Adipocyte (in vitro differentiated cells): ENCODE measurements around the gene OGFOD1.
A peak's percentile ranks its signal among the peaks of the same experiment; 100 is the strongest.

Experiments
- DNase-seq: peaks from one replicate; pipeline ENCODE4 v3.0.0-alpha.2; 2015; ENCODE audit warnings: low read depth
- H3K27me3 ChIP-seq: replicated peaks from 2 replicates; pipeline ENCODE4 v1.7.0; 2013; ENCODE audit warnings: mild to moderate bottlenecking, low read length, moderate library complexity; ENCODE audit not compliant: control insufficient read depth, insufficient read depth
- H3K36me3 ChIP-seq: 2 replicates; pipeline ENCODE4 v1.7.0; 2013; ENCODE audit warnings: low read length, mild to moderate bottlenecking, moderate library complexity; ENCODE audit not compliant: control insufficient read depth, insufficient read depth, severe bottlenecking
- H3K4me1 ChIP-seq: 2 replicates; pipeline ENCODE4 v1.7.0; 2013; ENCODE audit warnings: mild to moderate bottlenecking, low read length, moderate library complexity; ENCODE audit not compliant: control insufficient read depth, insufficient read depth
- H3K4me3 ChIP-seq: 2 replicates; pipeline ENCODE4 v1.7.0; 2013; ENCODE audit warnings: mild to moderate bottlenecking, low read length, moderate library complexity
- H3K9ac ChIP-seq: 2 replicates; pipeline ENCODE4 v1.7.0; 2013; ENCODE audit warnings: mild to moderate bottlenecking, low read length, moderate library complexity
- H3K9me3 ChIP-seq: 2 replicates; pipeline ENCODE4 v1.7.0; 2013; ENCODE audit warnings: mild to moderate bottlenecking, low read length, moderate library complexity; ENCODE audit not compliant: control insufficient read depth

The OGFOD1 gene

DNA sequence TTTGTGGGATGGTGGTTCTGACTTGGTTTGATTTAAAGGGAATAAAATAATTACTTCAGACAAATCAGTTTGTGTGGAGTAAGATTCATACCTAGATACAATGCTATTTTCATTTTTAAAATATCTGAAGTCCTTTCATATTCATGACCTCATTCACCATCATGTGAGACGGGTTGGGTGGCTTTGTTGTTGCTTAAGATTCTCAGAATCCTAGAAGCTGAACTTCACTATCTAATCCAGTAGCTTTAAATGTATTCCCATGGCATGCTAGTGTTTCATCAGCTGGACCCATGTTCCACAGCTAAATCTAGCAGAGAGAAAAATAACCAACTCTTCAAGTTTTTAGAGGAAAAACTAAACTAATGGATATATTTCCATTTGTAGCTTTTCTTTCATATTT is 23.3 kb upstream of the OGFOD1 start:
- Histone ChIP-seq H3K9ac (peak overlapping the region; percentile 26), H3K36me3 (peaks cover 29% of the 10 kb centered on the region), H3K27me3 (no peaks in the 10 kb centered on the region), H3K4me3 (no peak overlapping the region), H3K9me3 (no peaks in the 10 kb centered on the region), H3K4me1 (peaks cover 23% of the 10 kb centered on the region)
- peak; percentile 52 for DNase-seq

DNA sequence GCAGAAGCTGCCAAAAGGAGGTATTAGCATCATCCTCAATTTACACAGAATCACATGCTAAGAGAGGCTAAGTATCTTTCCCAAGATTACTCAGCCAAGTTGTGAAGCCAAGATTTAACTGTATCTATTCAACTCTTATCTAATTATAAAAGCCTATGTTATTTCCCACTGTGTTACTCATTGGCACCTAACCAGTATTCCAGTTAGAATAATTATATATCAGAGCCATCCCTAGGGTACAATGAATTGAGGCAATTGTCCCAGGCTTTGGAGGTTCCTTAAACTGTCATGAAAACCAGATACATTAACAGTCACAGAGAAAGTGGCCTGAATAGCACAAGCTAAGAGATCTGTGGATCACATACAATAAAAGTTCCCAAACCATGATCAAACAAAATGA is 15.1 kb upstream of the OGFOD1 start:
- no peak for DNase-seq
- Histone ChIP-seq H3K9me3 (no peaks in the 10 kb centered on the region), H3K4me1 (no peaks in the 10 kb centered on the region), H3K9ac (no peak overlapping the region), H3K36me3 (peaks cover 75% of the 10 kb centered on the region), H3K4me3 (no peak overlapping the region), H3K27me3 (no peaks in the 10 kb centered on the region)

DNA sequence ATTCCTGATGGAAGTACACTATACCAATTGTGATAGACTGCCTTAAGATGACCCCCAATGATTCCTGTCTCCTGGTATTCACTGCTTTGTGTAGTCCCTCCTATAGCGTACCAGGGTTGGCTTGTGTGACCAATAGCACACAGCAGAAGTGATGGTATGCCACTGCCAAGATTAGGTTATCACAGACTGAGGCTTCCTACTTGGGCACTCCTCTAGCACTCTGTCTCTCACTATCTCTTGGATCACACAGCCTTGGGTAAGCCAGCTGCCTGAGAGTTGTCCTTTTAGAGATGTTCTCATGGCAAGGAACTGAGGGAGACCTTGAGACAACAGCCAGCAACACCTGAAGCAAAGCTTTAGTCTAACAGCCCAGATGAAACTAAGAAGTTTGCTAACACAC is 13.3 kb upstream of the OGFOD1 start:
- no peaks in the 10 kb centered on the region for H3K4me1 ChIP-seq
- no peaks in the 10 kb centered on the region for H3K9me3 ChIP-seq
- H3K9ac ChIP-seq, result no peak overlapping the region
- peaks cover 73% of the 10 kb centered on the region for H3K36me3 ChIP-seq
- H3K4me3 ChIP-seq, result no peak overlapping the region
- DNase-seq, result no peak
- H3K27me3 ChIP-seq, result no peaks in the 10 kb centered on the region

DNA sequence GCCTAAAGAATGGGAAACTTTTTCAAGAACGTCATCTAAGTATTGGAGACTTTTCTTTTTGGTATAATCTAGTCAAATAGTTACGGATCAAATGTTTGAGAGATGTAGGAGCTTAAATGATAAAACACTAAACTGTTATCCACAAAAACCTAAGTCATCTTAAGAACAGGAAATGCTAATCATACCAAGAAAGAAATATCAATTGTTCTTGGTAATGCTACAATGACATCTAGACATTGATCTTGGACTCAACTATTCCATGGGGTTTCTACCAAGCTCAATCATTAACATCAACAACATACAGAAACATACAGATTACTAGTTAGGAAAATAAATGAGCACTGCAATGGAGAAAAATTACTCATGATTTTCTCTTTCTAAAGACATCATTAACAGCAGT is 4.1 kb upstream of the OGFOD1 start:
- H3K4me3 ChIP-seq, result no peak overlapping the region
- H3K27me3 ChIP-seq, result no peaks in the 10 kb centered on the region
- no peak overlapping the region for H3K9ac ChIP-seq
- no peaks in the 10 kb centered on the region for H3K9me3 ChIP-seq
- H3K36me3 ChIP-seq, result peaks cover 42% of the 10 kb centered on the region
- no peak for DNase-seq
- H3K4me1 ChIP-seq, result peaks cover 19% of the 10 kb centered on the region

DNA sequence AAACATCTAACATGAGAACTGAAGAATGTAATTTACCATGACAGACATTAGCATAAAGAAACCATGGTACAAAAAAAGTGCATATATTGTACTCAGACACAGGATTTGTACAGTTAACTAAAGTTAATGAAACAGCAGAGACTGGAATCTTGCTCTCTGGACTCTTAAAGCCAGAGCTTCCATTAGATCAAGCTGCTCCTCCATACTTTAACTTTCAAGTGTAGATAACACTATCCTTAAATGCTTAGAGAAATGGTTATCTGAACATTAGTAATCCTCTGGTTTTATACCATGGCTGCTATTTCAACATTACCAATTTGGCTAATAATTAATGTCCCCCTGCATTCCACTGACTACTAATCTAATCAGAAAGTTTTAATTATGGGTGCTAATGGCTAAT is 3.3 kb upstream of the OGFOD1 start:
- DNase-seq, result no peak
- H3K9ac ChIP-seq, result no peak overlapping the region
- no peaks in the 10 kb centered on the region for H3K27me3 ChIP-seq
- no peaks in the 10 kb centered on the region for H3K9me3 ChIP-seq
- H3K4me3 ChIP-seq, result no peak overlapping the region
- H3K4me1 ChIP-seq, result peaks cover 26% of the 10 kb centered on the region
- peaks cover 36% of the 10 kb centered on the region for H3K36me3 ChIP-seq

- Histone ChIP-seq H3K4me1 (peaks cover 28% of the 10 kb centered on the region), H3K9me3 (no peaks in the 10 kb centered on the region), H3K27me3 (no peaks in the 10 kb centered on the region), H3K4me3 (peak overlapping the region; percentile 89), H3K9ac (peak overlapping the region; percentile 92), H3K36me3 (peaks cover 44% of the 10 kb centered on the region)
- peak; percentile 57 for DNase-seq
These were observed 924 bp upstream of the OGFOD1 start for GRCh38 chr16:56450275-56450985.

- Histone ChIP-seq H3K4me3 (peak overlapping the region; percentile 89), H3K4me1 (peaks cover 28% of the 10 kb centered on the region), H3K36me3 (peaks cover 44% of the 10 kb centered on the region), H3K9ac (peak overlapping the region; percentile 92), H3K27me3 (no peaks in the 10 kb centered on the region), H3K9me3 (no peaks in the 10 kb centered on the region)
- DNase-seq, result peak; percentile 81
These were observed 667 bp downstream of the OGFOD1 start for GRCh38 chr16:56451753-56452689.

GRCh38 chr16:56457927-56458470 is 6.6 kb downstream of the OGFOD1 start:
- H3K36me3 ChIP-seq, result peaks cover 93% of the 10 kb centered on the region
- H3K9me3 ChIP-seq, result no peaks in the 10 kb centered on the region
- H3K4me3 ChIP-seq, result no peak overlapping the region
- H3K9ac ChIP-seq, result no peak overlapping the region
- DNase-seq, result no peak
- H3K4me1 ChIP-seq, result peaks cover 5% of the 10 kb centered on the region
- H3K27me3 ChIP-seq, result no peaks in the 10 kb centered on the region

GRCh38 chr16:56460101-56460500 is 8.7 kb downstream of the OGFOD1 start:
- Histone ChIP-seq H3K27me3 (no peaks in the 10 kb centered on the region), H3K9me3 (no peaks in the 10 kb centered on the region), H3K4me3 (no peak overlapping the region), H3K4me1 (peaks cover 3% of the 10 kb centered on the region), H3K36me3 (peaks cover 95% of the 10 kb centered on the region), H3K9ac (no peak overlapping the region)
- no peak for DNase-seq

- no peak overlapping the region for H3K4me3 ChIP-seq
- peaks cover 3% of the 10 kb centered on the region for H3K4me1 ChIP-seq
- no peak overlapping the region for H3K9ac ChIP-seq
- no peaks in the 10 kb centered on the region for H3K9me3 ChIP-seq
- no peaks in the 10 kb centered on the region for H3K27me3 ChIP-seq
- H3K36me3 ChIP-seq, result peaks cover 95% of the 10 kb centered on the region
- no peak for DNase-seq
These were observed 10.9 kb downstream of the OGFOD1 start for GRCh38 chr16:56462064-56462796.

- no peak for DNase-seq
- no peak overlapping the region for H3K9ac ChIP-seq
- H3K27me3 ChIP-seq, result no peaks in the 10 kb centered on the region
- no peak overlapping the region for H3K4me3 ChIP-seq
- H3K9me3 ChIP-seq, result no peaks in the 10 kb centered on the region
- H3K4me1 ChIP-seq, result peaks cover 3% of the 10 kb centered on the region
- H3K36me3 ChIP-seq, result peaks cover 97% of the 10 kb centered on the region
These were observed 11.8 kb downstream of the OGFOD1 start for GRCh38 chr16:56463153-56463552.
